ENCODE data around the gene PDE8B. TPM values are rescaled to one million over a fixed set of nuclear protein-coding genes. Genes with fewer than 3 reads are reported as not detected.

The PDE8B gene
- total and polyA plus RNA-seq, 4 donors, result 0.19 to 0.82 (median 0.49) TPM

DNA sequence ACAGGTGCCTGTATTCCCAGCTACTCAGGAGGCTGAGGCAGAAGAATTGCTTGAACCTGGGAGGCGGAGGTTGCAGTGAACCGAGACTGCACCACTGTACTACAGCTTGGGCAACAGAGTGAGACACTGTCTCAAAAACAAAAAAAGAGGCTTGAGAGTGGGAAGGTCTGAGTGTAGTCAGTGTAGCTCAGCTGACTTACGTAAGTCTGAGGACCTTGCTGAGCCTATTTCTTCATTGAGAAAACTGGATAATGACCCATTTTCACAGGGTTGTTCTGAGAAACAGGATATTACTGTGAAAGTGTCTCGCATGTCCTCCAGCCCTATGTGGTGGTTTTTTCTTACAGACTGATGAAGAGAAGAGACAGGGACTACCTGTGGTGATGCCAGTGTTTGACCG lies 214.9 kb downstream of the PDE8B start:
- WGBS, result 97% methylated on average over 5 of the region's 5 CpGs

DNA sequence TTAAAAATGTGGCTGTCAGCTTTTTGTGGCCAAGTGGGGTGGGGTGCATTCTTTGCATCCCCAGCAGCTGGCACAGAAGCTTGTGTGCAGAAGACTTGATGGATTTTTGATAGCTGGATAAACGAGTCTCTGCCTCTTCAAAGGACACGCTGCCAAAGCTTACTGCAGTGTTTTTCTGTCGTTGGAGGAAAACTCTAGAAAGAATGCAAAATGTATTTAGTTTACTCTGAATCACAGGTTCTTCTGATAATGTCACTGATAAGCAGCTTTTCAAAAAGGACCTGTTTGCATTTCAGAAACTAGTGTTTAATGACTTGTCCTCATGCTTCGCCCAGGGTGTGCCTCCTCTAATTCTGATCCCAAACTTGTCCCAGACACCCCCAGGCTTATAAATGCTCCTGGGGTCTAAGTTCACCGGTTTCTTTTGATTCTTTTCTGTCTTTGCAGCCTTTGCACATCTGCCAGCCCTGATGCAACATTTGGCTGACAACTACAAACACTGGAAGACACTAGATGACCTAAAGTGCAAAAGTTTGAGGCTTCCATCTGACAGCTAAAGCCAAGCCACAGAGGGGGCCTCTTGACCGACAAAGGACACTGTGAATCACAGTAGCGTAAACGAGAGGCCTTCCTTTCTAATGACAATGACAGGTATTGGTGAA lies 215.6 kb downstream of the PDE8B start:
- H3K9ac ChIP-seq (ENCODE audit: low read depth in 1 of 2, low read length in 2 of 2), result no peak overlapping the region
- no peaks in the 10 kb centered on the region for H3K9me3 ChIP-seq (ENCODE audit: control insufficient read depth in 4 of 4, low read length in 3 of 4)
- H3K4me3 ChIP-seq (ENCODE audit: low read depth in 1 of 3, low read length in 3 of 3), result no peak overlapping the region
- WGBS, result 28% methylated on average over 8 of the region's 8 CpGs
- no peaks in the 10 kb centered on the region for H3K27me3 ChIP-seq (ENCODE audit: control insufficient read depth in 4 of 4, insufficient read depth in 4 of 4, low read length in 3 of 4)
- H3K4me1 ChIP-seq (ENCODE audit: control insufficient read depth in 4 of 4, insufficient read depth in 4 of 4, low read length in 3 of 4), result peaks cover 2 to 10% (median 9%) of the 10 kb centered on the region in 4 donors
- H3K36me3 ChIP-seq (ENCODE audit: control insufficient read depth in 4 of 4, insufficient read depth in 3 of 4, low read depth in 1 of 4, low read length in 3 of 4), result peaks cover 0 to 6% (median 3%) of the 10 kb centered on the region in 4 donors
- H3K27ac ChIP-seq (ENCODE audit: low read depth in 1 of 2, low read length in 2 of 2), result no peak overlapping the region
- no peak for DNase-seq (ENCODE audit: low spot score)
- TF ChIP-seq YY1 (IDR thresholded peaks at IDR 0.05) (no peak), FOXA1 (IDR thresholded peaks at IDR 0.05) (no peak), RAD21 (IDR thresholded peaks at IDR 0.05) (no peak), JUND (IDR thresholded peaks at IDR 0.05) (peak in 1 of 2 donors; percentile 9), ATF3 (IDR thresholded peaks at IDR 0.05) (no peak), RXRA (IDR thresholded peaks at IDR 0.05) (peak in 1 of 2 donors; percentile 47), MAX (IDR thresholded peaks at IDR 0.05) (no peak), FOXA2 (IDR thresholded peaks at IDR 0.05) (no peak), TAF1 (conservative IDR thresholded peaks at IDR 0.05) (no peak), ZBTB33 (IDR thresholded peaks at IDR 0.05) (no peak), CTCF (IDR thresholded peaks at IDR 0.05; ENCODE audit: low read depth, low read length, missing input control) (no peak)

More for the DNA sequence above, 214.9 kb downstream of the PDE8B start:
- Histone ChIP-seq H3K36me3 (ENCODE audit: control insufficient read depth in 4 of 4, insufficient read depth in 3 of 4, low read depth in 1 of 4, low read length in 3 of 4) (peaks cover 0 to 5% (median 3%) of the 10 kb centered on the region in 4 donors), H3K9ac (ENCODE audit: low read depth in 1 of 2, low read length in 2 of 2) (no peak overlapping the region), H3K9me3 (ENCODE audit: control insufficient read depth in 4 of 4, low read length in 3 of 4) (no peaks in the 10 kb centered on the region), H3K27ac (ENCODE audit: low read depth in 1 of 2, low read length in 2 of 2) (no peak overlapping the region), H3K27me3 (ENCODE audit: control insufficient read depth in 4 of 4, insufficient read depth in 4 of 4, low read length in 3 of 4) (no peaks in the 10 kb centered on the region), H3K4me1 (ENCODE audit: control insufficient read depth in 4 of 4, insufficient read depth in 4 of 4, low read length in 3 of 4) (peaks cover 2 to 10% (median 9%) of the 10 kb centered on the region in 4 donors), H3K4me3 (ENCODE audit: low read depth in 1 of 3, low read length in 3 of 3) (no peak overlapping the region)
- no peak for DNase-seq (ENCODE audit: low spot score)
- TF ChIP-seq TAF1 (conservative IDR thresholded peaks at IDR 0.05) (no peak), NR2F2 (IDR thresholded peaks at IDR 0.05) (no peak), MAX (IDR thresholded peaks at IDR 0.05) (no peak), ZBTB33 (IDR thresholded peaks at IDR 0.05) (no peak), JUND (IDR thresholded peaks at IDR 0.05) (no peak), SP1 (IDR thresholded peaks at IDR 0.05) (no peak), HNF4A (conservative IDR thresholded peaks at IDR 0.05) (no peak), CTCF (IDR thresholded peaks at IDR 0.05; ENCODE audit: low read depth, low read length, missing input control) (no peak), ATF3 (IDR thresholded peaks at IDR 0.05) (no peak), YY1 (IDR thresholded peaks at IDR 0.05) (no peak), EGR1 (IDR thresholded peaks at IDR 0.05; ENCODE audit: low read depth in 2 of 2) (no peak), HNF4G (IDR thresholded peaks at IDR 0.05) (no peak), FOXA1 (IDR thresholded peaks at IDR 0.05) (no peak), GABPA (IDR thresholded peaks at IDR 0.05 in 1 of 2, conservative IDR thresholded peaks at IDR 0.05 in 1 of 2) (no peak)
